ENCODE results near the gene CDK15.

Gene CDK15

GRCh38 chr2:201937343-201937742 is 131.0 kb downstream of the CDK15 start:
- no peak for DNase-seq (ENCODE audit: low read depth in 2 of 2)

GRCh38 chr2:201938156-201938775 is 131.9 kb downstream of the CDK15 start:
- peak; percentile 32 to 34 for DNase-seq (ENCODE audit: low read depth in 2 of 2)

- DNase-seq (ENCODE audit: low read depth in 2 of 2): no peak
These were observed 132.4 kb downstream of the CDK15 start for GRCh38 chr2:201938781-201939180.

GRCh38 chr2:201939453-201939941 is 133.2 kb downstream of the CDK15 start:
- DNase-seq (ENCODE audit: low read depth in 2 of 2): no peak

- DNase-seq (ENCODE audit: low read depth in 2 of 2): no peak
These were observed 136.2 kb downstream of the CDK15 start for GRCh38 chr2:201942531-201942930.
